DOHH2 (cell line): ENCODE measurements around the gene SMC5.

Source experiments
- EZH2phosphoT487 ChIP-seq: fragments of 200-600 bp; sonication (generic); IDR thresholded peaks from 2 replicates; pipeline ENCODE4 v1.6.1; 2017; ENCODE audit warnings: borderline replicate concordance, mild to moderate bottlenecking, antibody characterized with exemption, low read length, moderate library complexity, mixed read lengths
- TF ChIP-seq, protein P1 (sequence below): fragments of 200-600 bp; sonication (generic); IDR thresholded peaks from one replicate; pipeline ENCODE4 v1.5.1; 2014; ENCODE audit warnings: antibody characterized with exemption, mild to moderate bottlenecking, low read depth, low read length; ENCODE audit not compliant: poor library complexity, severe bottlenecking

DNA sequence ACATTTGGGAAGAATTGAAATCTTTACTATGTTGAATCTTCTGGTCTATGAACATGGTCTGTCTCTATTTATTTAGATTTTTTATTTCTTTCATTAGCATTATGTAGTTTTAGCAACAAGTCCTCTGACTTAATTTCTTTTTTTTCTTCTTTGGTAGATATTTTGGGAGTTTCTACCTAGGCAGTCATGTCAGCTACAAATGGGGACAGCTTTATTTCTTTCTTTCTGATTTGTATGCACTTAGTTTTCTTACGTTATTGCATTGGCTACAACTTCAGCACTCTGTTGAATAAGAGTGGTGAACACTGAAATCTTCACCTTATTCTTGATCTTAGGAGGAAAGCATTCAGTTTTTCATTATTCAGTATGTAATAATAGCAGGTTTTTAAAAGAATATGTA, 33.5 kb downstream of the SMC5 start:
- TF ChIP-seq EZH2phosphoT487 = no peak
- TF ChIP-seq, protein P1, sequence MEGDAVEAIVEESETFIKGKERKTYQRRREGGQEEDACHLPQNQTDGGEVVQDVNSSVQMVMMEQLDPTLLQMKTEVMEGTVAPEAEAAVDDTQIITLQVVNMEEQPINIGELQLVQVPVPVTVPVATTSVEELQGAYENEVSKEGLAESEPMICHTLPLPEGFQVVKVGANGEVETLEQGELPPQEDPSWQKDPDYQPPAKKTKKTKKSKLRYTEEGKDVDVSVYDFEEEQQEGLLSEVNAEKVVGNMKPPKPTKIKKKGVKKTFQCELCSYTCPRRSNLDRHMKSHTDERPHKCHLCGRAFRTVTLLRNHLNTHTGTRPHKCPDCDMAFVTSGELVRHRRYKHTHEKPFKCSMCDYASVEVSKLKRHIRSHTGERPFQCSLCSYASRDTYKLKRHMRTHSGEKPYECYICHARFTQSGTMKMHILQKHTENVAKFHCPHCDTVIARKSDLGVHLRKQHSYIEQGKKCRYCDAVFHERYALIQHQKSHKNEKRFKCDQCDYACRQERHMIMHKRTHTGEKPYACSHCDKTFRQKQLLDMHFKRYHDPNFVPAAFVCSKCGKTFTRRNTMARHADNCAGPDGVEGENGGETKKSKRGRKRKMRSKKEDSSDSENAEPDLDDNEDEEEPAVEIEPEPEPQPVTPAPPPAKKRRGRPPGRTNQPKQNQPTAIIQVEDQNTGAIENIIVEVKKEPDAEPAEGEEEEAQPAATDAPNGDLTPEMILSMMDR = no peak
